ENCODE results near the gene CHST13. TPM values are rescaled to one million over a fixed set of nuclear protein-coding genes. Genes with fewer than 3 reads are reported as not detected.

CHST13 gene
- total and polyA plus RNA-seq, 11 donors: 0.07 to 2.3 (median 0.37) TPM; not detected in 1

GRCh38 chr3:126525091-126525852, 1.3 kb downstream of the CHST13 start:
- TF ChIP-seq CTCF (IDR thresholded peaks at IDR 0.05): no peak
- no peak for TF ChIP-seq POLR2A (IDR thresholded peaks at IDR 0.05)
- H3K9me3 ChIP-seq: no peaks in the 10 kb centered on the region
- H3K27me3 ChIP-seq: peaks cover 0 to 20% (median 7%) of the 10 kb centered on the region in 9 donors
- DNase-seq (peak in 3 of 5 donors; percentile 16 to 40 (median 18)), ATAC-seq (no peak)
- H3K4me3 ChIP-seq: peak overlapping the region in 2 of 12 donors; percentile 54 to 58
- intact Hi-C loops (cut with DNase I): loop anchor here in 6 of 10 donors (5.0 to 10.0 kb wide), 4 partner anchors 42 to 1020 kb away; partner anchors contain the start of gene TXNRD3 (in 1 of the 6)
- H3K4me1 ChIP-seq: peaks cover 0 to 37% (median 9%) of the 10 kb centered on the region in 12 donors
- no peak overlapping the region for H3K27ac ChIP-seq
- H3K36me3 ChIP-seq: no peaks in the 10 kb centered on the region
- 78 to 89% (median 82%) methylated on average over 6 to 12 of the region's 12 CpGs for WGBS, 4 donors

GRCh38 chr3:126525853-126526667, 2.1 kb downstream of the CHST13 start:
- 79 to 86% (median 84%) methylated on average over 7 to 8 of the region's 8 CpGs for WGBS, 4 donors
- DNase-seq: peak in 3 of 5 donors; percentile 6 to 53 (median 14)
- Histone ChIP-seq H3K36me3 (no peaks in the 10 kb centered on the region), H3K4me3 (no peak overlapping the region), H3K27ac (no peak overlapping the region), H3K9me3 (no peaks in the 10 kb centered on the region), H3K4me1 (peaks cover 0 to 43% (median 9%) of the 10 kb centered on the region in 12 donors), H3K27me3 (peaks cover 0 to 20% (median 7%) of the 10 kb centered on the region in 9 donors)
- no peak for TF ChIP-seq CTCF (IDR thresholded peaks at IDR 0.05)
- TF ChIP-seq POLR2A (IDR thresholded peaks at IDR 0.05): no peak
- intact Hi-C loops (cut with DNase I): loop anchor here in 6 of 10 donors (5.0 to 10.0 kb wide), 4 partner anchors 41 to 1019 kb away; partner anchors contain the start of gene TXNRD3 (in 1 of the 6)
- no peak for ATAC-seq

- WGBS, 4 donors: 83 to 97% (median 91%) methylated on average over 7 of the region's 7 CpGs
- intact Hi-C loops (cut with DNase I): loop anchor here in 6 of 10 donors (5.0 to 10.0 kb wide), 4 partner anchors 41 to 1018 kb away; partner anchors contain the start of gene TXNRD3 (in 1 of the 6)
Measured at GRCh38 chr3:126526668-126527005, 2.7 kb downstream of the CHST13 start.

More at GRCh38 chr3:126526668-126527005, 2.7 kb downstream of the CHST13 start:
- Histone ChIP-seq H3K9me3 (no peaks in the 10 kb centered on the region), H3K4me3 (no peak overlapping the region), H3K27me3 (peaks cover 0 to 20% (median 7%) of the 10 kb centered on the region in 9 donors), H3K4me1 (peaks cover 0 to 44% (median 9%) of the 10 kb centered on the region in 12 donors), H3K36me3 (no peaks in the 10 kb centered on the region), H3K27ac (no peak overlapping the region)
- DNase-seq (peak in 2 of 5 donors; percentile 3 to 40), ATAC-seq (no peak)
- TF ChIP-seq CTCF (IDR thresholded peaks at IDR 0.05) (no peak), POLR2A (IDR thresholded peaks at IDR 0.05) (no peak)
